ENCODE measurements around the gene ETS2. TPM values are rescaled to one million over a fixed set of nuclear protein-coding genes. Genes with fewer than 3 reads are reported as not detected.

Gene ETS2
- total and polyA plus RNA-seq, 10 of the 15 experiments (the other 5 are each of a cell fraction or from before 2014, with no cell fraction given) = 0.52 to 8.6 (median 3.8) TPM

GRCh38 chr21:38850277-38850951 lies 44.7 kb downstream of the ETS2 start:
- no peak overlapping the region for H3K9ac ChIP-seq (ENCODE audit: control insufficient read depth, insufficient read depth, low read length)
- TF ChIP-seq, protein P1, sequence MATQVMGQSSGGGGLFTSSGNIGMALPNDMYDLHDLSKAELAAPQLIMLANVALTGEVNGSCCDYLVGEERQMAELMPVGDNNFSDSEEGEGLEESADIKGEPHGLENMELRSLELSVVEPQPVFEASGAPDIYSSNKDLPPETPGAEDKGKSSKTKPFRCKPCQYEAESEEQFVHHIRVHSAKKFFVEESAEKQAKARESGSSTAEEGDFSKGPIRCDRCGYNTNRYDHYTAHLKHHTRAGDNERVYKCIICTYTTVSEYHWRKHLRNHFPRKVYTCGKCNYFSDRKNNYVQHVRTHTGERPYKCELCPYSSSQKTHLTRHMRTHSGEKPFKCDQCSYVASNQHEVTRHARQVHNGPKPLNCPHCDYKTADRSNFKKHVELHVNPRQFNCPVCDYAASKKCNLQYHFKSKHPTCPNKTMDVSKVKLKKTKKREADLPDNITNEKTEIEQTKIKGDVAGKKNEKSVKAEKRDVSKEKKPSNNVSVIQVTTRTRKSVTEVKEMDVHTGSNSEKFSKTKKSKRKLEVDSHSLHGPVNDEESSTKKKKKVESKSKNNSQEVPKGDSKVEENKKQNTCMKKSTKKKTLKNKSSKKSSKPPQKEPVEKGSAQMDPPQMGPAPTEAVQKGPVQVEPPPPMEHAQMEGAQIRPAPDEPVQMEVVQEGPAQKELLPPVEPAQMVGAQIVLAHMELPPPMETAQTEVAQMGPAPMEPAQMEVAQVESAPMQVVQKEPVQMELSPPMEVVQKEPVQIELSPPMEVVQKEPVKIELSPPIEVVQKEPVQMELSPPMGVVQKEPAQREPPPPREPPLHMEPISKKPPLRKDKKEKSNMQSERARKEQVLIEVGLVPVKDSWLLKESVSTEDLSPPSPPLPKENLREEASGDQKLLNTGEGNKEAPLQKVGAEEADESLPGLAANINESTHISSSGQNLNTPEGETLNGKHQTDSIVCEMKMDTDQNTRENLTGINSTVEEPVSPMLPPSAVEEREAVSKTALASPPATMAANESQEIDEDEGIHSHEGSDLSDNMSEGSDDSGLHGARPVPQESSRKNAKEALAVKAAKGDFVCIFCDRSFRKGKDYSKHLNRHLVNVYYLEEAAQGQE (IDR thresholded peaks at IDR 0.05; ENCODE audit: low read depth, low read length) = no peak
- TF ChIP-seq ZNF24 (IDR thresholded peaks at IDR 0.05) (no peak), ATF7 (IDR thresholded peaks at IDR 0.05; ENCODE audit: low read depth) (no peak), FOXK2 (IDR thresholded peaks at IDR 0.05) (no peak), STAT3 (IDR thresholded peaks at IDR 0.05; ENCODE audit: low read depth, low read length) (no peak), YY1 (IDR thresholded peaks at IDR 0.05; ENCODE audit: low read depth, low read length) (no peak), NFYB (IDR thresholded peaks at IDR 0.05; ENCODE audit: insufficient read depth, low read depth, low read length) (no peak), SREBF1 (IDR thresholded peaks at IDR 0.05; ENCODE audit: low read length) (no peak), KLF5 (IDR thresholded peaks at IDR 0.05; ENCODE audit: partially characterized antibody) (no peak), YBX1 (IDR thresholded peaks at IDR 0.05) (no peak)
- H3K4me3 ChIP-seq = no peak overlapping the region
- H3K4me1 ChIP-seq (ENCODE audit: control insufficient read depth, insufficient read depth, low read length) = no peaks in the 10 kb centered on the region
- H3K9me3 ChIP-seq (replicated peaks; ENCODE audit: control insufficient read depth, insufficient read depth, low read length) = no peaks in the 10 kb centered on the region
- 3% methylated on average over 6 of the region's 6 CpGs for WGBS (ENCODE audit: insufficient coverage, insufficient replicate concordance, low lambda C conversion rate, missing lambda C conversion rate)
- H3K27ac ChIP-seq (ENCODE audit: control insufficient read depth, insufficient read depth) = no peak overlapping the region
- ChIA-PET POLR2A (no interaction called here), SMC1A (ENCODE audit: uncharacterized antibody, unreplicated experiment) (interaction anchor here (1.2 kb wide), 1 partner anchor 28 kb away, joined by 3 read pairs; no protein-coding TSS in a partner anchor), CTCF (no interaction called here), RAD21 (ENCODE audit: unreplicated experiment) (interaction anchor here (1.4 kb wide), 1 partner anchor 135 kb away, joined by 3 read pairs; no protein-coding TSS in a partner anchor)
- FAIRE-seq (no peak), DNase-seq (ENCODE audit: low read depth, low spot score) (no peak), ATAC-seq (no peak)
- no peaks in the 10 kb centered on the region for H4K20me1 ChIP-seq (ENCODE audit: control insufficient read depth, insufficient read depth)
- no peak overlapping the region for H2AFZ ChIP-seq (ENCODE audit: control insufficient read depth, low read depth, low read length)
- H3K36me3 ChIP-seq (ENCODE audit: control insufficient read depth in 2 of 2, insufficient read depth in 2 of 2, low read length in 1 of 2) = no peaks in the 10 kb centered on the region
- in situ Hi-C loops (cut with MboI) (no loop called here), intact Hi-C loops (cut with micrococcal nuclease; ENCODE audit: unreplicated experiment) (no loop called here)
- H3K27me3 ChIP-seq (replicated peaks in 1 of 2; ENCODE audit: control insufficient read depth in 2 of 2, insufficient read depth in 2 of 2, low read length in 1 of 2) = no peaks in the 10 kb centered on the region
- no TSS peak for BruUV-seq (replicated peaks)
- H3K79me2 ChIP-seq (ENCODE audit: control insufficient read depth, insufficient read depth, low read length) = no peaks in the 10 kb centered on the region
- no peak overlapping the region for H3K4me2 ChIP-seq (ENCODE audit: control insufficient read depth, insufficient read depth)
